Measurements from ENCODE around the gene UMODL1.
"Not testable (repeated sequence)": the region's sequence is repeated elsewhere in the genome, so short reads cannot be mapped to it uniquely, and the experiment has no call there.

UMODL1 gene

GRCh38 chr21:42059141-42059540 lies 12.0 kb upstream of the UMODL1 start:
- no peak for DNase-seq (ENCODE audit: low read depth, low spot score)

- no peak for DNase-seq (ENCODE audit: low read depth, low spot score)
Measured at GRCh38 chr21:42059721-42060120, 11.4 kb upstream of the UMODL1 start.

- DNase-seq (ENCODE audit: low read depth, low spot score): no peak
Measured at GRCh38 chr21:42060166-42060565, 11.0 kb upstream of the UMODL1 start.

DNA sequence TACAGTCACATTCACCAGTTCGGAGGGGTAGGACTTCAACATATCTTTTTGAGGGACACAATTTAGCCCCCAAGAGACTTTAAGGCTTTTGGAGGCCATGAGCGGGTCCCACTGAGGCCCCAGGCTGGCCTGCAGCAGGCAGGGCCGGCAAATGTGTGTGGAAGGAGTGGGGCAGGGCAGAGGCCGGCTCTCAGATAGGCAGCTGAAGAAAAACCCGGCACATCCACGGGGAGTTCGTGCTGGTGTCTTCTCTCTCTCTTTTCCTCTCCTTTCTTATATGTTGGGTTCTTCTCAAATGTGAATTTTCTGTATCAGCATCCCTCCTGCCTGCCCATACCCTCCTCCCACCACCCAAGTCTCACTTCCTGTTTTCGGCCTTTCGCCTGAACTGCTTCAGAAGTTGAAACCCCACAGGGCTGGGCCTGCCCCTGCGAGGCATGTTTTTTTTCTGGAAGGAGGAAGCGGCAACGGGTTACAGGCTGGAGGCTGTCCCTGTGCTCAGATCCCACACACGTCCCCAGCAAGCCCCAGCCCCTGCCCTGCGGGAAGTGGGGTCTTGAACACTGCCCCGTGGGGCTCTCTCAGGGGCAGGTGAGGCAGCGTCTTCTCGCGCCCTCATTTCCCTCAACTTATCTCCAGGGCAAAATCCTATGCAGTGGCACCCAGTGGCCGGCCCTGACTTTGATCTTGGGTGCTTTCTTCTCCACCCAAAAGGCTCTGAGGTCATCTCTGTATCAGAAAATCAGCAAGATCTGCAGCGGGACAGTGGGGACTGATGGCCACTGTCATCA lies 9.7 kb upstream of the UMODL1 start:
- no peak for DNase-seq (ENCODE audit: low read depth, low spot score)

GRCh38 chr21:42061986-42062235 lies 9.2 kb upstream of the UMODL1 start:
- DNase-seq (ENCODE audit: low read depth, low spot score): no peak

- peak; percentile 85 for DNase-seq (ENCODE audit: low read depth, low spot score)
Measured at GRCh38 chr21:42062236-42063022, 8.7 kb upstream of the UMODL1 start.

DNA sequence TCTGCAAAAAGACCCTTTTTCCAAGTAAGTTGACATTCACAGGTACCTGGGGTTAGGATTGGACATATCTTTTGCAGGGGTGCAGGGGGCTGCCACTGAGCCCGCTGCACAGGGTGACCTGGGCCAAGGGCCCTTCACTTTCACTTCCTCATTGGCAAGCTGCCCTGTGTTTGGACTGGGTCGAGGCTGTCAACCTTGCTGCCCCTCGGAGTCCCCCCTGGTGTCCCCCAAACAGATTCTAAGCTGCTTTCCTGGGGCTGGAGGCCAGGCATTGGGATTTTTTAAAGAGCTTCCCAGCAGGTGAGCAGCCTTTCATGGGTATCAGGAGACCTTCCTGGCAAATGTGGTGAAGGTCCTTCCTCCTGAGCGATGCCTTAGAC lies 7.9 kb upstream of the UMODL1 start:
- DNase-seq (ENCODE audit: low read depth, low spot score): no peak

DNA sequence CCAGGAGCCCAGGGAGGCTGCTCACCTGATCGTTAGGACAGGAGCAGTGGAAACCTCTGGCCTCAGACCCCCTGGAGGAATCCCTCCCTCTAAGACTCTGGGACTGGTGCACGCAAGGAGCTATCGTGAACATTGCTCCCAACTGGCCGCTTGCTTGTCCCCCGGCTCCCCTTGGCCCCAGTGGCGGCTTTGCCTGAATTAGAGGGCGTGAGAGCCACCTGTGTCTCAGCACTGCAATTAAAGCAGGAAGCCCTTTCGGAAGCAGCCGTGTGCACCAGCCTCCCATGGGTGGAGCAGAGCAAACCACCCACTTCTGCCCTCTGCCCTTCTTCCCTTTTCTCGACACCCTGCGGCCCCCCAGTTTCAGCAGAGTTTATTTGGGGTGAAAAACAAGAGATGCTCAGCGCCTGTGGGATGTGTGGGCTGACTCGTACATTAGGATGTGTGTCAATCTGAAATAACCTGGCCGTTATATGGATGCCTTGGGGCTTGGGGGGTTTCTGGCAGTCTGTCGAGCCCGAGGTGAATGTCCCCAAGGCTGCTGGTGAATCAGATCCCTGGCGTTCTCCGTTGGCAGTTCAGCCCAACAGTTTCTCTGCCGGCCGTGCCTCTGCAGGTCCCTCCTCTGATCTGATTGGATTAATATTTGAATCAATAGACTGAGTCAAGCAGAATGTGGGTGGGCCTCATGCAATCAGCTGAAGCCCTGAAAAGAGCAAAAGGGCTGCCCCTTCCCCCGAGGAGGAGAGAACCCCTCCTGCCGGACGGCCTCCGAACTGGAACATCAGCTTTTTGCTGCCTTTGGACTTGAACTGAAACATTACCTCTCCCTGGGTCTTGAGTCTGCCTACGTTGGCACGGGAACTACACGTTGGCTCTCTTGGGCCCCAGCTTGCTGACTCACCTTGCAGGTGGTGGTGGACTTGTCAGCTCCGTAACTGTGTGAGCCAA lies 7.3 kb upstream of the UMODL1 start:
- no peak for DNase-seq (ENCODE audit: low read depth, low spot score)

- no peak for DNase-seq (ENCODE audit: low read depth, low spot score)
Measured at GRCh38 chr21:42066521-42066920, 4.6 kb upstream of the UMODL1 start.

DNA sequence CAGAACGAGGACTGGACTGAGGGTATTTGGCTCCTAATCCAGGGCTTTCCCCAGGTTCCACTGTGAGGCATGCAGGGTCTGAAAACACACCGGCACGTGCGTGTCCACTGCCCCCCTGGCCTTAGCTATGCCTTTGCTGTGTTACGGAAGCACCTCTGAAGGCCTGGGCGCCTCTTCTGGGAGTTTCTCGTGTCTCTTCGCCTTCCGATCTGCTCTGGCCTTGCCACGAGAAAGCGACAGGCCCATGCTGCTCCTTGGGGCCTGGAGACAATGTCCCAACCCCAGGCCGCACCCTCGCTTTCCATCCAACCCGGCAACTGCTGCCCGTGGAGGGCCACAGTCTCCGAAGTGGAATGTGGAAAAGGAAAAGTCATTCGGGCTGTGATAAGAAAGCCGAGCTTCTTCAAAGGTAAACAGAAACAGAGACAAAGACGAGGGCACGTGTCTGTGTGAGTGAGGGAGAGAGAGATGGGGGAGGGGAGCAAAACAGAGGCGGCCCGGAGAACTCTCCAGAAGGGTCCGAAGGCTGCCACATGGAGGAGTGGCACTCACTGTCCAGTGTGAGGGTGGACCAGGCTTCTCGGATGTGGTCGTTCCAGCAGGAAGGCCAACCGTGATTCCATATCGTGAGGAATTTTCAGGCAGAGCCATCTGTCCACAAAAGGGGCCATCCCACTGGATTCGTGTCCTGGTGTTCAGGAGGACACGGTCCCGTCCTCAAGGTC lies 3.4 kb upstream of the UMODL1 start:
- no peak for DNase-seq (ENCODE audit: low read depth, low spot score)

DNA sequence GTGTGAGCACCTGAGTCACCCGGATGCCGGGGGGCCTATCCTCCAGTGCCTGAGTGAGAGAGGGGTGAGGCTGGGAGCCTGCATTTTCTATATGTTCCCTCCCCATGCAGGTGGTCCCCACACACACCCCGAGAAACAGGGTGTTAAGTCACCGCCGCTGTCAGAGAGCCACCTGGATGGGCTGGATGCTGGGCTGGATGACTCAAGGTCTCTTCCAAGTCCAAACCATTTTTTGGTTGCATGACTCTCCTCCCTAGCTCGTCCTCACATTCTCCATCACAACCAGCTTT lies 2.9 kb upstream of the UMODL1 start:
- no peak for DNase-seq (ENCODE audit: low read depth, low spot score)

DNA sequence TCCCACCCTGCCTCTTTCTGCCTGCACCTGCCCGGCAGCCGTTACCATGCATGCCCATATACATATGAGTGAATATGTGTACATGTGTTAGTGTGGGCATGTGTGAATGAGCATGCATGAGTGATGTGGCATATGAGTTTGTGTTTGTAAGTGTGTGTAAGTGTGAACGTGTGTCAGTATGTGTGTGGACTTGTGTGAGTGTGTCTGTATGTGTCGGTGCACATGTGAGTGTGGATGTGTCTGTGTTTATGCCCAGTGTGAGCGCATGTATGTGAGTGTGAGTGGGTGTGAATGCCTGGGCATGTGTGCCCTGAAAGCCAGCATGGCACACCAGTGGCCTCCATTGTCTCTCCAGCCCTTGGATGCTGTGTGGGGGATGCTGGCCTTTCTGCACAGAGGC lies 2.5 kb upstream of the UMODL1 start:
- no peak for DNase-seq (ENCODE audit: low read depth, low spot score)

DNA sequence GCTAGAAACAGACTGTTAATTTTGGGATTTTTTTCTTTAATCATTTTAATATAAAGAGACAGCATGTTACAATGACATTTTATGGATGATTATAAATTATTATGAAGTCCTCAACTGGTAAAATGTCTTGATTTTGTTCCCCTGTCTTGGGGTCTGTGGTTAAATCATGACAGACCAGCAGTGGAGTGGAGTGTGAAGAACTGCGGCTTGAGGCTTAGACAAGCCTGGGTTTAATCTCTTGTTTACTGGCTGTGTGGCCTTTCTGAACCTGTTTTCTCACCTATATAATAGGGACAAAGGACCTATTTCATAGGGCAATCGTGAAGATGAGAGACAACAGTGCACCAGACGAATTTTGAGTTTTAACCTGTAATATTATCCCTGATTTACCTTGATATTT lies 1.8 kb upstream of the UMODL1 start:
- no peak for DNase-seq (ENCODE audit: low read depth, low spot score)

DNA sequence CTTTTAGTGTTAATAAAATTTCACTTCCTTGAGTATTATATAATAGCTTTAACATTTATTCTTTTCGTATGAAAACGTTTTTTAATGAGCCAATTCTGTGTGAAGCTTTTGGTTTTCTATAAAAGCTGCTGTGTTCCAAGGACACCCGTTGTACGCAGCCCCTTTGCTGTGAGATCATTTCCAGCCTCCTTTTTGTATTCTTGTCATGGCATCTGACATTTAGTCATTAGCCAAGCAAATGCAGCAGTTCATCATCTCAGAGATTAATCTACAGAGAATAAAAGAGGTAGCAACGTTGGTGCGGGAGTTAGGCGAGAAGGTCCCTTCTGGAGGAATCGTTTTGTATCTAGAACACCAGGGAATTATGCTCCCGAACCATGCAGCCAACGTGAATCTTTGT lies 1.3 kb upstream of the UMODL1 start:
- DNase-seq (ENCODE audit: low read depth, low spot score): no peak

GRCh38 chr21:42073145-42074099 lies 2.3 kb downstream of the UMODL1 start:
- no peak for DNase-seq (ENCODE audit: low read depth, low spot score)

DNA sequence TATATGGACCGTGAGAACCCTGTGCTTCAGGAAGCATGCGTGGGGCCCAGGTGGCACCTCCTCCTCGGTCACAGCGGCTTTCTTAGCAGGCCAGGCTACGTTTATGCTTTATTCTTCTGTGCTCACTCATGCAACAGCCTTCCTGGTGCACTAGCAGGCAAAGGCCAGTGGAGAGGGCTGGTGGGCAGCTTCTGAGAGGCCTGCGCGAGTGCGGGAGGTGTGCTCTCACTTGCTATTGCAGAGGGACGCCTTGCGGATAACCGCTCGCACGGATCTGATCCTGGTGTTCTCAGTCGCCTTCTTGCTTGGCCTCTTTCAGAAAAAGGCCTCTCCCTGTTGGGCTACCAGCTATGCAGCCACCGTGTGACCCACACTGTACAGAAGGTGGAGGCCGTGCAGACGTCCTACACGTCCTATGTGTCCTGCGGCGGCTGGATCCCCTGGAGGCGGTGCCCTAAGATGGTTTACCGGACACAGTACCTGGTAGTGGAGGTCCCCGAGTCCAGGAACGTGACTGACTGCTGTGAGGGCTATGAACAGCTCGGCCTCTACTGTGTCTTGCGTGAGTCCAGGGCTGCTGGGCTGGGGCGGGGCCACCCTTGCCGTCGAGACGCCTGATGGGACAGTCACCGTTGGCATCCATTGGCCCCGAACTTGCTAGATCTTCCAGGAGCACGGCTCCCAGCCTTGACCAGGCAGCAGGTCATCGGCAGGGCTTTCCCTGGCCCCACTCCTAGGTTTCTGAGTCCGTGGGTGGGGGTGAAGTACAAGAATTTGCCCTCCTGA lies 4.8 kb downstream of the UMODL1 start:
- DNase-seq (ENCODE audit: low read depth, low spot score): no peak

DNA sequence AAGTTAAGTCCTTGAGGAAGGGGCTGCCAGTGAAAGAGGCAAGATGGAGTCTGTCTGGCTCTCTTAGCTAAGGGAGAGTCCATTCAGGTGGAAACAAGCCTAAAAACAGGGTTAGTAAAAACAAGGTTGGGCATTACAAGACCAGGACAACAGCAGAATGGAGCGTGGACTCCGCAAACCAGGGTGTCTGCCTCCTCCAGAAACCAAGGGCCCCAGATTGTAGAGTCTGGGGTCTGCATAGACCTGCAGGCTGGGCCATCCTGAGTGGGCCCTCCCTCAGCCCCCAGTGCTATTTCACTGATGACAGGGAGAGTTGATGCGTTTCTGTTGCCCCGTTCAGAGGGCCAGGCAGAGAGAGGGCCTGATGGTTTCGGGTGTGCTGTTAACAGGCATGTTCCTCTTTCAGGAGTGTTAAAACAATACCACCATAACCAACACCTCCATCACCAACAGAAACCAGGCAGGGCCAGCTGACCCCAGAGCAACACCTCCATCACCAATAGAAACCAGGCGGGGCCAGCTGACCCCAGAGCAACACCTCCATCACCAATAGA lies 6.6 kb downstream of the UMODL1 start:
- DNase-seq (ENCODE audit: low read depth, low spot score): not testable (repeated sequence)

- not testable (repeated sequence) for DNase-seq (ENCODE audit: low read depth, low spot score)
Measured at GRCh38 chr21:42078247-42079007, 7.3 kb downstream of the UMODL1 start.

Measured in activated CD4-positive, CD25-positive, alpha-beta regulatory T cell treated with anti-CD3 and anti-CD28 coated beads, Interleukin-2, amount 50 U/mL, for 16 hours (primary cell).